ENCODE results near the gene DDX6. TPM values are rescaled to one million over a fixed set of nuclear protein-coding genes. Genes with fewer than 3 reads are reported as not detected.

Gene DDX6
- total and polyA plus RNA-seq, 4 donors = 11.3 to 98.4 (median 43.8) TPM

- no peak overlapping the region for H3K27ac ChIP-seq (ENCODE audit: low read depth in 1 of 2, low read length in 2 of 2)
- peaks cover 8 to 40% (median 33%) of the 10 kb centered on the region in 4 donors for H3K4me1 ChIP-seq (ENCODE audit: control insufficient read depth in 4 of 4, insufficient read depth in 4 of 4, low read length in 3 of 4)
- DNase-seq (ENCODE audit: low spot score) = no peak
- TF ChIP-seq SP1 (IDR thresholded peaks at IDR 0.05) = no peak
- TF ChIP-seq FOXA1 (IDR thresholded peaks at IDR 0.05) = no peak
- no peak for TF ChIP-seq HNF4A (conservative IDR thresholded peaks at IDR 0.05)
- TF ChIP-seq GABPA (IDR thresholded peaks at IDR 0.05 in 1 of 2, conservative IDR thresholded peaks at IDR 0.05 in 1 of 2) = no peak
- no peak for TF ChIP-seq FOXA2 (IDR thresholded peaks at IDR 0.05)
- no peak for TF ChIP-seq ZBTB33 (IDR thresholded peaks at IDR 0.05)
- TF ChIP-seq CTCF (IDR thresholded peaks at IDR 0.05; ENCODE audit: low read depth, low read length, missing input control) = no peak
- TF ChIP-seq JUND (IDR thresholded peaks at IDR 0.05) = no peak
- no peak for TF ChIP-seq HNF4G (IDR thresholded peaks at IDR 0.05)
- TF ChIP-seq YY1 (IDR thresholded peaks at IDR 0.05) = no peak
- no peak overlapping the region for H3K4me3 ChIP-seq (ENCODE audit: low read depth in 1 of 3, low read length in 3 of 3)
- no peak overlapping the region for H3K9ac ChIP-seq (ENCODE audit: low read depth in 1 of 2, low read length in 2 of 2)
- H3K36me3 ChIP-seq (ENCODE audit: control insufficient read depth in 4 of 4, insufficient read depth in 3 of 4, low read depth in 1 of 4, low read length in 3 of 4) = peaks cover 0 to 6% (median 3%) of the 10 kb centered on the region in 4 donors
- 90% methylated on average over 5 of the region's 5 CpGs for WGBS
- no peaks in the 10 kb centered on the region for H3K27me3 ChIP-seq (ENCODE audit: control insufficient read depth in 4 of 4, insufficient read depth in 4 of 4, low read length in 3 of 4)
- no peaks in the 10 kb centered on the region for H3K9me3 ChIP-seq (ENCODE audit: control insufficient read depth in 4 of 4, low read length in 3 of 4)
These were observed 43.9 kb downstream of the DDX6 start for GRCh38 chr11:118746988-118747585.

- TF ChIP-seq TAF1 (conservative IDR thresholded peaks at IDR 0.05) = no peak
- TF ChIP-seq YY1 (IDR thresholded peaks at IDR 0.05) = no peak
- no peak for TF ChIP-seq EGR1 (IDR thresholded peaks at IDR 0.05; ENCODE audit: low read depth in 2 of 2)
- TF ChIP-seq FOXA1 (IDR thresholded peaks at IDR 0.05) = no peak
- no peak for TF ChIP-seq MAX (IDR thresholded peaks at IDR 0.05)
- TF ChIP-seq ATF3 (IDR thresholded peaks at IDR 0.05) = no peak
- no peak for TF ChIP-seq ZBTB33 (IDR thresholded peaks at IDR 0.05)
- no peak for TF ChIP-seq SP1 (IDR thresholded peaks at IDR 0.05)
- TF ChIP-seq CTCF (IDR thresholded peaks at IDR 0.05; ENCODE audit: low read depth, low read length, missing input control) = no peak
- no peak for TF ChIP-seq GABPA (IDR thresholded peaks at IDR 0.05 in 1 of 2, conservative IDR thresholded peaks at IDR 0.05 in 1 of 2)
- TF ChIP-seq REST (IDR thresholded peaks at IDR 0.05) = no peak
- TF ChIP-seq RXRA (IDR thresholded peaks at IDR 0.05) = no peak
- TF ChIP-seq HNF4A (conservative IDR thresholded peaks at IDR 0.05) = no peak
- TF ChIP-seq JUND (IDR thresholded peaks at IDR 0.05) = no peak
- no peak for DNase-seq (ENCODE audit: low spot score)
- Histone ChIP-seq H3K27ac (ENCODE audit: low read depth in 1 of 2, low read length in 2 of 2) (no peak overlapping the region), H3K9me3 (ENCODE audit: control insufficient read depth in 4 of 4, low read length in 3 of 4) (no peaks in the 10 kb centered on the region), H3K36me3 (ENCODE audit: control insufficient read depth in 4 of 4, insufficient read depth in 3 of 4, low read depth in 1 of 4, low read length in 3 of 4) (peaks cover 0 to 2% (median 0%) of the 10 kb centered on the region in 4 donors), H3K27me3 (ENCODE audit: control insufficient read depth in 4 of 4, insufficient read depth in 4 of 4, low read length in 3 of 4) (no peaks in the 10 kb centered on the region), H3K4me3 (ENCODE audit: low read depth in 1 of 3, low read length in 3 of 3) (no peak overlapping the region), H3K4me1 (ENCODE audit: control insufficient read depth in 4 of 4, insufficient read depth in 4 of 4, low read length in 3 of 4) (peaks cover 5 to 15% (median 12%) of the 10 kb centered on the region in 4 donors), H3K9ac (ENCODE audit: low read depth in 1 of 2, low read length in 2 of 2) (no peak overlapping the region)
- WGBS = 97% methylated on average over 4 of the region's 4 CpGs
These were observed 46.9 kb downstream of the DDX6 start for GRCh38 chr11:118744046-118744445.

All from liver (tissue), 9 donors.